Colon (tissue), 2 donors: Measurements from ENCODE around the gene NFATC3.
"Not testable (repeated sequence)": the region's sequence is repeated elsewhere in the genome, so short reads cannot be mapped to it uniquely, and the experiment has no call there.

ENCODE experiments used
- FAIRE-seq: peaks from 2 replicates; lab custom pipeline; 2012; peaks lifted over from hg19 to GRCh38; lab: Jason Lieb, UNC
- donor health status: control.
- donor health status: control.

The NFATC3 gene

DNA sequence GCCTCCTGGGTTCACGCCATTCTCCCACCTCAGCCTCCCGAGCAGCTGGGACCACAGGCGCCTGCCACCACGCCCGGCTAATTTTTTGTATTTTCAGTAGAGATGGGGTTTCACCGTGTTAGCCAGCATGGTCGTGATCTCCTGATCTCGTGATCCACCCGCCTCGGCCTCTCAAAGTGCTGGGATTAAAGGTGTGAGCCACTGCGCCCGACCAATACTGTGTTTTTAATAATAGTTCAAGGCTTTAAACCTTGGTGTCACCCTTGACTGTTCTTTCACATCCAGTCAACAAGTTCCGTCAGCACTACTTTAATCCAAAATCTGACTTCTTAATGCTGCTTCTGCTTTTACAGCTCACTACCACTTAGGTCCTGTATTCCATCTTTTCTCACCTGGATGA, 33.8 kb downstream of the NFATC3 start:
- not testable (repeated sequence) for FAIRE-seq

DNA sequence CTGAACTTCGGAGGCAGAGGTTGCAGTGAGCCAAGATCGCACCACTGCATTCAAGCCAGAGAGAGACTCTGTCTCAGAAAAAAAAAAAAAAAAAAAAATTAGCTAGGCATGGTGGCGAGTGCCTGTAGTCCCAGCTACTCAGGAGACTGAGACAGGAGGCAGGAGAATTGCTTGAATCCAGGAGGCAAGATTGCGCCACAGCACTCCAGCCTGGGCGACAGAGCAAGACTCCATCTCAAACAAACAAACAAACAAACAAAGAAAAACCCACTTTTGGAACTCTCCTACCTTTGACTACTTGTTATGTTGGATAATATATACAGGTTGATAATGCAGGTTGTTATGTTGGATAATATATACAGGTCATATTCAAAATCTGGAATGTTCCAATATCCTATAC, 35.3 kb downstream of the NFATC3 start:
- not testable (repeated sequence) for FAIRE-seq

DNA sequence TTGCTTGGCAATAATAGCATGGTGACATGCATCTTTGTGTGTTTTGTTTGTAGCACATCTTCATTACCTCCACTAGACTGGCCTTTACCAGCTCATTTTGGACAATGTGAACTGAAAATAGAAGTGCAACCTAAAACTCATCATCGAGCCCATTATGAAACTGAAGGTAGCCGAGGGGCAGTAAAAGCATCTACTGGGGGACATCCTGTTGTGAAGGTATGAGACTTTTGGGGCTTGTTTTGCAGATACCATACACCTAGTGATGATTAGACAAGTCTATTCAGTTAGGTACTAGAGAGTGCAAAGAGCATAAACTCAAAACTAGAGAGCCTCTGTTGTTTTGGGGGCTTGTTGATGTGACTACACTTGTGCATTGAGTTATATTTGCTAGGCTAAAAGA, 41.2 kb downstream of the NFATC3 start:
- no peak for FAIRE-seq

DNA sequence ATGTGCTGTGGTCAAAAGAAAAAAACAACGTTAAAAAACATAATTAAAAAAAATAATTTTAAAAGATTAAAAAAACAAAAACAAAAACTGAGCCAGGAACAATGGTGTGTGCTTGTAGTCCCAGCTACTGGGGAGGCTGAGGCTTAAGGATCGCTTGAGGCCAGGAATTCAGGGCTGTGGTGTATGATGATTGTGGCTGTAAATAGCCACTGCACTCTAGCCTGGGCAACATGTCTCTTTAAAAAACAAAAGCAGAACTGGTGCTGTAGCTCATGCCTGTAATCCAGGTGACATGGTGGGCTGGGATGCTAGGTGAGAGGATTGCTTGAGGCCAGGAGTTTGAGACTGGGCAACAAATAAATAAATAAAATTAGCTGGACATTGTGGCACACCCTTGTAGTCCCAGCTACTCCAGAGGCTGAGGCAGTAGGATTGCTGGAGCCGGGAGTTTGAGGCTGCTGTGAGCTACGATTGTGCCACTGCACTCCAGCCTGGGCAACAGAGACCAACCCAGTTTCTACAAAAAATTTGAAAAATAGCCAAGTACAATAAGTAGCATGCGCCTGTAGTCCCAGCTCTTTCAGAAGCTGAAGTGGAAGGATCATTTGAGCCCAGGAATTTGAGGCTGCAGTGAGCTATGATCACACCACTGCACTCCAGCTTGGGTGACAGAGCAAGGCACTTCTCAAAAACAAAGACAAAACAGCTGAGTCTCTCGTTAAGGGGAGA, 43.6 kb downstream of the NFATC3 start:
- no peak for FAIRE-seq

DNA sequence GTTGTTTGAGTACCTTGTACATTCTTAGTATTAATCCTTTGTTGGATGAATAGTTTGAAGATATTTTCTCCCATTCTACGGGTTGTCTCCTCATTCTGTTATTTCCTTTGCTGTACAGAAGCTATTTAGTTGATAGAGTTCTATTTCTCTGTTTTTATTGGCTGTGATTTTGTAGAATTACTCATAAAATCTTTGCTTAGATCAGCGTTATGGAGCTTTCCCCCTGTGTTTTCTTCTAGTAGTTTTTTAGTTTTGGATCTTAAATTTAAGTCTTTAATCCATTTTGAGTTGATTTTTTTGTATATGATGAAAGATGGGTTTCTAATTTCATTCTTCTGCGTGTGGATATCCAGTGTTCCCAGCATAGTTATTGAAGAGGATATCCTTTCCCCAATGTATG, 45.4 kb downstream of the NFATC3 start:
- FAIRE-seq = no peak

DNA sequence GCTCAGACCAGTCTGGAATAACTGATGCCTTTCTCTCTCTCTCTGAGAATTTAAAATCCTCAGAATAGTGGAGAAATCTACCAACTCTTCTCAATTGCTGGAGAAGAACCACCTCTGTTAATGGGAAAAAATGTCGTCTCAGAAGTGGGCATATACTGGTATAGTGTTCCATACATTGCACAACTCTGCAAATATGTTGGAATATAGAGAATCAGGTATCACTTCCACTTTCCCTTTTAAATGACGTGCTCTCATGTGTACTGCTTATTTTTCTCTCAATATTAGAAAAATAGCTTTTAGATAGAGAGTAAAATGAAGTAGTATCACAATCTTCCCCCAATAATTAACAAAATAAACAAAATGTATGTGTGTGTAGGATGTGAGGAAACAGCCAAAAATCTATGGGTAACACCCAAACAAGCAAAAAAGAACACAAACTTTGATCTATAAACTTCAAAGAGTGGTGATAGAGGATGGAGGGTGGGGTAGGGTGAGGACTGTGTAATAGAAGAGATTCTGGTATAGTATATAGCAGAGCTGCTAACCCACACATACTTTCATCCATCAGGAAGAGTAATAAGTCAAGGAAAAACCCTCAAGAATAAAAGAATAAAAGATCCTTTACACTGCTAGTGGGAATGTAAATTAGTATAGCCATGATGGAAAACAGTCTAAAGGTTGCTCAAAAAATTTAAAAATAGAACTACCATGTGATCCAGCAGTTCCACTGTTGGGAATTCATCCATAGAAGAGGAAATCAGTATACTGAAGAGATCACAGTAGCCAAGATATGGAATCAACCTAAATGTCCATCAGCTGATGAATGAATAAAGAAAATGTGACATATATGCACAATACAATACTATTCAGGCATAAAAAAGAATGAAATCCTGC, 46.9 kb downstream of the NFATC3 start:
- FAIRE-seq = no peak

DNA sequence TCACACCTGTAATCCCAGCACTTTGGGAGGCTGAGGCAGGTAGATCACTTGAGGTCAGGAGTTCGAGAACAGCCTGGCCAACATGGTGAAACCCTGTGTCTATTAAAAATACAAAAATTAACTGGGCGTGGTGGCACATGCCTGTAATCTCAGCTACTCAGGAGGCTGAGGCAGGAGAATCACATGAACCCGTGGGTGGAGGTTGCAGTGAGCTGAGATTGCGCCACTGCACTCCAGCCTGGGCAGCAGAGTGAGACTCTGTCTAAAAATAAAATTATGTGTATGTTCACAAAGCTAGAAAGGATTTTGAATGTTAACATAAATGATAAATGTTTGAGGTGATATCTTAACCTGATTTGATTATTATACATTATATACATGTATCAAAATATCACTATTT, 47.8 kb downstream of the NFATC3 start:
- not testable (repeated sequence) for FAIRE-seq

DNA sequence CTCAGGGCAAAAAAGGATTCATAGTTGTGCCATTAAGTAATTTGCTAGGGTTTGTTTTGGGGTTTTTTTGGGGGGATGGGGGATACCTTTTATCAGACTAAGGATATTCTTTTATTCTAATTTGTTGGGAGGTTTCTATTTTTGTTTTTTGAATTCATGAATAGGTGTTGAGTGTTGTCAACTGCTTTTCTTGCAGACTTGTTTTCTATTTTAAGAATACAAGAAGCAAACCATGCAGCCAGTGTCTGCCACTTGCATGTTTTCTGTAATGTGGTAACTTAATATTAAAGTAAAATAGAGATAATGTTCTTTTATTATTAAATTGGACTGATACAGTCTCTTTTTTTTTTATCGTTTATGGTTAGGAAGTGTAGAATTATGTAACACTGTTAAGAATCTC, 49.5 kb downstream of the NFATC3 start:
- FAIRE-seq = no peak

DNA sequence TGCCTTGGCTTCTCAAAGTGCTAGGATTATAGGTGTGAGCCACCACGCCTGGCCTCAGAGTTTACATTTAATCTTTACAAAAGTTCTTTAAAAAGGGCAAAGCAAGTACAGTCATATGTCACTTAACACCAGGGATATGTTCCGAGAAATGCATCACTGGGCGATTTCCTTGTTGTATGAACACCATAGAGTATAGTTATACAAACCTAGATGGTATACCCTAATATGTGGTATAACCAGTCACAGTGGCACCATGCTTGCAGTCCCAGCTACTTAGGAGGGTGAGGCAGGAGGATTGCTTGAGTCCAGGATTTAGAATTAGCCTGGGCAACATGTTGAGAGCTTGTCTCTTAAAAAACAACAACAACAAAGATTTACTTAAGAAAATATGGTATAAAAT, 51.3 kb downstream of the NFATC3 start:
- FAIRE-seq = no peak

DNA sequence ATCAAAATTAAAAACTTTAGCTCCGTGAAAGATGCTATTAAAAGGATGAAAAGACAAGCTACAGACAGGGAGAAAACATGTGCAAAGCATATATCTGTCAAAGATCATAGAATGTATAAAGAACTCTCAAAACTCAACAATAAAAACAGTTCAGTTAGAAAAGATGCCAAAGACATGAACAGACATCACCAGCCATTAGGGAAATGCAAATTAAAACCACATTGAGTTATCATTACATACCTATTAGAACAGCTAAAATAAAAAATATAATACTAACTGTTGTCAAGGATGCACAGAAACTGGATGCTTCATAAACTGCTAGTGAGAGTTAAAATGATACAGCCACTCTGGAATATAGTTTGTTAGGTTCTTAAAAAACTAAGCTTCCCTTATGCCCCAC, 58.8 kb downstream of the NFATC3 start:
- no peak for FAIRE-seq

DNA sequence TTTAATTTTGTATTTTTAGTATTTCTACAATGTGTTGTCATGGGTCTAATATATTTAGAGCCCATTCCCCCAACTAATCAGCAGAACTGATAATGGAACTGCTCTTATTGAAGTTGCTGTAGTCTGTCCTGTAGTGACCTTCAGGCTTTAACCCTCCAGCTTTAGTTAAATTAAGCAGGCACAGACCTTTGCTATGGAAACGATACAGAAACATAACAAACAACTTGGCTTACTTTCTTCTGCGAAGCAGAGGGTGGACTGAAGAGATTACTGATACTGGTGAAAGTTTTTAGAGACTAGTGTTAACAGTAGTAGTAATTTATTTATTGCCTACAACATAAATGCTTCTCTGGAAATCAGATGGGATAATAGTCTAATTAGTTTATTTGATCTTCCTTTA, 61.4 kb downstream of the NFATC3 start:
- no peak for FAIRE-seq

DNA sequence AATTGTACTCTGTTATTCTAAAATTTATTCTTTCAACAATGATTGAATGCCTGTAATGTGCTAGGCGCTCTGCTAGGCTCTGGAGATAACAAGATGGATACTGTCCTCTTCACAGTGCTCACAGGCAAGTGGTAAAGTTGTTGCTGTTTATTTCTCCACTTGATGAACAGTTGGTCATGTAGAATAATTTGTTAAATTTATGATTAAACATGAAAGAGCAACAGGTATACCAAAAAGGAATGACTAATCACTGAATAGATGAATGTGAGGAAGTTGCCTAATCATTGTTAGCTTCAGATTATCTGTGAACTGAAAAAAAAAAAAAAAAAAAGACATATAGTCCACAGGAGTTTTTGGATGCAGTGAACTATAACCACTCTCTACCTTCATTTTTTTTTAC, 62.3 kb downstream of the NFATC3 start:
- FAIRE-seq = no peak

DNA sequence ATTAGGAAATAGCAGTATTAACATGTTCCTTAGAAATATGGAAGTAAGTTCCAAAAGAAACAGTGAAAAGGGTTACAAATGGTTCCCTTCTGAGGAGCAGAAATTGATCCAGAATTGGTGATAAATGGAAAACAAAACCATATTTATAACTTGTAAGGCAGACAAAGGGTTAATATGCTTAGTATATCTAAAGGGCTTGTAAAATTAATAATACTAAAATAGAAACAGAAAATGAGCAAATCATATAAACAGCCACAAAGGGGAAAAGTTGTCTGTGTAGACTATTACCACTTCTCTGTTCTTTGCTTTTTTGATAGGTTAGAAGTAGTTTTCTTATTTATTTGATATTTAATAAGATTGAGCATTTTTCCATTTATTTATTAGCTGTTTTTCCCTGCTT, 64.4 kb downstream of the NFATC3 start:
- no peak for FAIRE-seq

DNA sequence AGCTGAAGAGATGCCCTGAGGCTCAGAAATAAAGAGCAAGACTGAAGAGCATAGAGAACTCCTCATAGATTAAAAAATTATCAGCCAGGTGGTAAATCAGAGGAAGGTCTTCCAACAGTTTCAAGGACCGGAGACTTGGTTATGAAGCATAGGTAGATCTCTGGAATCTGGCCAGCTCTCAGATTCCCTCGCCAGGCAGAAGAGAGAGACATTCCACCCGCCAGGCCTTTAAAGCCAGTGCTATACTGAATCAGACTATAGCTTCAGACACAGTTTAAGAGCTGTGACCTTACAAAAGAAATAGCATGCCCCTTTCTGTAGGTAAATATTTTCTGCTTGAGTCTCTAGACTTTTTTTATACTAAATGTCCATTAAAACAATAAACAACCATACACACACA, 70.3 kb downstream of the NFATC3 start:
- FAIRE-seq = no peak

DNA sequence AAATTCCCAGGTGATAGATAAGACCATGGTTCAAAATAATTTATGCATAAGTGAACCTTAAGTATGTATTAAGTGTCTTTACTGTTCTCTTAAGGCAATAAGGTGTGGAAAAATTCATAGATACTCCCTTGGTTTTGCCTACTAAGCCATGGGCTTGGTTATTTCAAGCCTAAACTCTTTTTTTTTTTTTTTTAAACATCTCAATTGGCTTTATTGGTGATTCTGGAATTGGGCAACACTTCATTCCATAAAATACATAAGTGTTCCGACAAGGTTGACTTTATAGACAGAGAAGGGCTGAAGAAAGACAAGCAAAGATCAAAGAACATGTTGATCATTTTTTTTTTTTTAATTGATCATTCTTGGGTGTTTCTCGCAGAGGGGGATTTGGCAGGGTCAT, 77.2 kb downstream of the NFATC3 start:
- FAIRE-seq = no peak

DNA sequence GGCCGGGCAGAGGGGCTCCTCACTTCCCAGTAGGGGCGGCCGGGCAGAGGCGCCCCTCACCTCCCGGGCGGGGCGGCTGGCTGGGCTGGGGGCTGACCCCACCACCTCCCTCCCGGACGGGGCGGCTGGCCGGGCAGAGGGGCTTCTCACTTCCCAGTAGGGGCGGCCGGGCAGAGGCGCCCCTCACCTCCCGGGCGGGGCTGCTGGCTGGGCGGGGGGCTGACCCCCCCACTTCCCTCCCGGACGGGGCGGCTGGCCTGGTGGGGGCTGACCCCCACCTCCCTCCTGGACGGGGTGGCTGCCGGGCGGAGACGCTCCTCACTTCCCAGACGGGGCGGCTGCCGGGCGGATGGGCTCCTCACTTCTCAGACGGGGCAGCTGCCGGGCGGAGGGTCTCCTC, 78.1 kb downstream of the NFATC3 start:
- FAIRE-seq = not testable (repeated sequence)

DNA sequence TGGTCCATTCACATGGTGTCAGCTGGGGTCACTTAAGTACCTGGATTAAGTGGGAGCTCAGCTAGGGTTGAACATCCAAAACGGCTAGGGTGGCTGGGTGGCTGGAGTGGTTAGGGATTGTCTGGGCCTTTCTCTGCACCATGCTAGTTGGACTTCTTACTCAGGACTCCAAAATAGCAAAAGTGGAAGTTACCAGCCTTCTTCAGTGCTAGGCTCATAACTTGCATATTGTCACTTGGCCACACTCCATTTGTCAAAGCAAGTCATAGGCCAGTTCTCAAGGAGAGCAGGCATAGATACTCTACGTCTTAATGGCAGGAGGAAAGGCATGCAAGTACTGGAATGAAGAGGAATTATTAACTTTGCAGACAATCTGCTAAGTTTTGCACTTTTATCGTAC, 81.1 kb downstream of the NFATC3 start:
- FAIRE-seq = no peak

DNA sequence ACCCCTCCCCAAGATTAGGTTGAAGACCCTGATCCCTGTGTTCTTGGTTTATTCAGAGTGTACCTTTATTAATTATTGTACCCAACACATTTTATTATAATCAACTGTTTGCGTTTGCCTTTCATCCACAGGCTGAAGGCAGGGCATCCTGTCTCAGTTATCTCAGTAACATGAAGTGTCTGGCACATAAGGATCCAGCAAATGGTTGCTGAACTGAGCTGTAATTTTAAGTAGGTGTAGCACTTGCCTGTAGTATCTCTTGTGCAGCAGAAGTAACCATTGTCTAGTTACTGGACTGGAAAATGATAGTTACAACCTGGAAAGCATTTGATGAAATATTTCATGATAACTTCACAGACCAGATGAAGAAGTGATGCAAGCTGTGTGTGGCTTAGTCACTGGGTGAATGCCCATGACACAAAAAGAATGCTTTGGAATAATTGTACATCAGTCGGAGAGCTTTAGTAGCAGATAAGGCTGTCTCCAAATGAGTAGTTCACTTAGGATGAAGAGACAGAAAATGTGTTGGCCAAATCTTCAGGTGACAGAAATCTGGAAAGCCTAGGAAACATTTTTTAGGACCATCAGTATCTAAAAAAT, 94.1 kb downstream of the NFATC3 start:
- no peak for FAIRE-seq

DNA sequence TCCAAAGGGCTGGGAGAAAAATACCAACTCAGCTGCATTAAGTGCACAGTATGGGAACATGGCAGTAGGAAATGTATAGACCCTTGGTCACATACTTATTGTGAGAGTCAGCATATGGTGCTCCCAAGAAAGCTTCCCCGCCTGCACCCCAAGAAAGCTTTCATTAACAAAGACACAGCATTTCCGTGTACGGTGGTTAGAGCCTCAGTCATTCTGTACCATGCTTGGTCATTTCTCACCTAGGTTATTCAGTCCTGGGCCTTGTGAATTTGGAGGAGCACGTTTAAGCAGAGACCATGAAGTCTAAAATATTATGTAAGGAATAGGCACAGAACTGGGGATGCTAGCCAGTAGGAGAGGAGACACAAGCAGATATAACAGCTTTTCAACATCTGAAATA, 94.7 kb downstream of the NFATC3 start:
- FAIRE-seq = no peak

DNA sequence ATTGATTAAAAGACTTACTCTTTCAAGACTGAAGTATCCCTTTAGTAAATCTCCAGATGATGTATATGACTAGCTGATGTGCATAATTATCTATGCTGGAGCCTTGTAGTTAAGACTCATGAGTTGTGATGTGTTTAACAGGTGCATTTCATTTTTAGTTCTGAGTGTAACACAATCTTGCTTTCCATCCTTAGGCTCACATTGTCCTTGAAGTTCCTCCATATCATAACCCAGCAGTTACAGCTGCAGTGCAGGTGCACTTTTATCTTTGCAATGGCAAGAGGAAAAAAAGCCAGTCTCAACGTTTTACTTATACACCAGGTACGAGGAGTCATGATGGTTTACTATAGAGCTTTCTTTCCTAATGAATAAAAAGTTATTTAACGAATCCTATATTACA, 97.9 kb downstream of the NFATC3 start:
- FAIRE-seq = no peak

DNA sequence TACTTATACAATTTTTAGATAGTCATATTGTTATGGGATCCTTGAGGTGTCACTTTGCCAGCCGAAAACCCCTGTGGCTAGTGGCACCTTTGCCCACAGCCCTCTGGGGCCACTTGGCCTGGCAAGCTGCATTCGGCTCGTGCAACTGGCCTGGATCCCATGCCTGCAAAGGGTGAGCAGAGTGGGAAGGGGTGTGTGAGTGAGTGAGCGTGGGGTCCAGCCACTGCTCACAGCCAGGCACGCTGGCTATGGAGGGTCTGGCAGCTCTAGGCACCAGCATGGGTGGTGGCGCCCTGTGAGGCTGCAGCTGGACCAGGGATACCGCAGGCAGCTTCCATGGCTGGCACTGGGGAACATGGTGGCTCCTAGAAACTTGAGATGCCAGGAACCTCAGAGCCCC, 101.7 kb downstream of the NFATC3 start:
- no peak for FAIRE-seq

DNA sequence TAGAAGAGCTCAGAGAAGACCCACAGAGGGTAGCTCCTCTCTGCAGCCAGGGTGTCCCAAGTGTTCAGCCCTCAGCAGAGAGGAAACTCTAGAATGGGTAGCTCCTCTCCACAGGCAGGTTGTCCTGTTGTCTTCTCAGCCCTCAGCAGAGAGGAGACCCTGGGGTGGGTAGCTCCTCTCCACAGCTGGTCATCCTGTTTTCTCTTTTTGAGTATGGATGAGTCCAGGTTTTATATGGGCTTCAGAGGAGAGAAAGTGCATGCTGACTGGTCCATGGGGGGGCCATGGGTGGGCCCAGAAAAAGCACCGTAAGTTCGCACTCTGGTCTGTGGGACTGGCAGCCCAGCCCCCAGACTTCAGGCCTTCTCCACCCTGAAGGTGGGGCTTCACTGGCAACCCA, 102.3 kb downstream of the NFATC3 start:
- no peak for FAIRE-seq

DNA sequence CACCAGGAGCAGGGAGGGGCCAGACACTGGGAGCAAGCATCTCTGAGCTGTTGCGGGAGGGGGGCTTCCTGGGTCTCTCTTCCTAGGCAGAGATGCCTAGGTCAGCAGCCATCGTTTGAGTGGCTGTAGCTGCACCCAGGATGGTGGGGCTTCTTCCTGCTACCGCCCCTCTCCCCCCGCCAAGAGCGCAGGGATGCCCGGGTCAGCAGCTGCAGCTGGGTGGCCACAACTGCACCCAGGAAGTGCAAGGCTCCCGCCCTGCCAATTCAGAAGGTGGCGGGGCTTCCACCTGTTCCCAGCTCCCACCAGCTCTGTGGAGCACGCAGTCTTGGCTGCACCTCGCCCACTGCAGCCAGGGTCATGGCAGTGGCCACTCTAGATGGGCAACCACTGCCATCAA, 103.0 kb downstream of the NFATC3 start:
- FAIRE-seq = no peak
